Calu3 (cell line): ENCODE results near the gene MVK. TPM values are rescaled to one million over a fixed set of nuclear protein-coding genes. Genes with fewer than 3 reads are reported as not detected.

ENCODE experiments used
- BruUV-seq: library from RNA; stranded (reverse); fragments of 400-500 nt; replicated peaks from 2 replicates; lab custom pipeline; 2021; lab: Mats Ljungman, UMichigan
- CTCF ChIA-PET: fragments of 300-600 bp; sonication (Branson Sonifier 250); formaldehyde crosslinking; loops from one replicate; lab custom pipeline; 2022; ENCODE audit warnings: antibody characterized with exemption; lab: Charles Lee
- DNase-seq: peaks from one replicate; pipeline ENCODE4 v3.0.0; 2022
- H3K27ac Mint-ChIP-seq: one replicate; pipeline ENCODE4 v1.8.0; 2022; ENCODE audit warnings: mixed read lengths; ENCODE audit not compliant: unreplicated experiment
- H3K27me3 Mint-ChIP-seq: one replicate; pipeline ENCODE4 v1.8.0; 2022; ENCODE audit warnings: mixed read lengths; ENCODE audit not compliant: unreplicated experiment
- H3K36me3 Mint-ChIP-seq: one replicate; pipeline ENCODE4 v1.8.0; 2022; ENCODE audit warnings: mild to moderate bottlenecking, moderate library complexity, mixed read lengths; ENCODE audit not compliant: insufficient read depth, unreplicated experiment
- H3K4me1 Mint-ChIP-seq: one replicate; pipeline ENCODE4 v1.8.0; 2022; ENCODE audit warnings: mild to moderate bottlenecking, low read depth, mixed read lengths; ENCODE audit not compliant: unreplicated experiment
- H3K4me3 Mint-ChIP-seq: one replicate; pipeline ENCODE4 v1.8.0; 2022; ENCODE audit warnings: mild to moderate bottlenecking, low read depth, moderate library complexity, mixed read lengths; ENCODE audit not compliant: unreplicated experiment
- H3K9me3 Mint-ChIP-seq: one replicate; pipeline ENCODE4 v1.8.0; 2022; ENCODE audit warnings: low read depth, mixed read lengths; ENCODE audit not compliant: unreplicated experiment
- CTCF ChIP-seq: fragments of 200-600 bp; IDR thresholded peaks from one replicate; pipeline ENCODE4 v1.8.0; 2022; ENCODE audit warnings: antibody characterized with exemption; ENCODE audit not compliant: unreplicated experiment
- intact Hi-C: fragments of 100-400 bp; cut with micrococcal nuclease; formaldehyde crosslinking; loops from one replicate; pipeline ENCODE4 v1.10.0; 2022; ENCODE audit not compliant: unreplicated experiment
- total RNA-seq: library from RNA; stranded (reverse); gene quantifications from 2 replicates; pipeline ENCODE4 v1.2.3, GENCODE V29; 2022

The MVK gene
- total RNA-seq, 1 experiment from 2014 or later: 41.6 TPM

GRCh38 chr12:109541413-109541726 lies 32.2 kb upstream of the MVK start:
- DNase-seq: no peak
- Mint-ChIP-seq H3K4me3 (no peak overlapping the region), H3K27me3 (peaks cover 1% of the 10 kb centered on the region), H3K27ac (no peak overlapping the region), H3K9me3 (no peaks in the 10 kb centered on the region), H3K4me1 (peaks cover 8% of the 10 kb centered on the region), H3K36me3 (no peaks in the 10 kb centered on the region)
- no TSS peak for BruUV-seq
- CTCF ChIA-PET: no interaction called here
- intact Hi-C loops: no loop called here
- no peak for TF ChIP-seq CTCF

GRCh38 chr12:109542014-109542413 lies 31.6 kb upstream of the MVK start:
- DNase-seq: no peak
- CTCF ChIA-PET: no interaction called here
- Mint-ChIP-seq H3K36me3 (no peaks in the 10 kb centered on the region), H3K4me1 (peaks cover 8% of the 10 kb centered on the region), H3K27ac (no peak overlapping the region), H3K4me3 (no peak overlapping the region), H3K27me3 (peaks cover 8% of the 10 kb centered on the region), H3K9me3 (no peaks in the 10 kb centered on the region)
- TF ChIP-seq CTCF: no peak
- BruUV-seq: no TSS peak
- intact Hi-C loops: no loop called here

DNA sequence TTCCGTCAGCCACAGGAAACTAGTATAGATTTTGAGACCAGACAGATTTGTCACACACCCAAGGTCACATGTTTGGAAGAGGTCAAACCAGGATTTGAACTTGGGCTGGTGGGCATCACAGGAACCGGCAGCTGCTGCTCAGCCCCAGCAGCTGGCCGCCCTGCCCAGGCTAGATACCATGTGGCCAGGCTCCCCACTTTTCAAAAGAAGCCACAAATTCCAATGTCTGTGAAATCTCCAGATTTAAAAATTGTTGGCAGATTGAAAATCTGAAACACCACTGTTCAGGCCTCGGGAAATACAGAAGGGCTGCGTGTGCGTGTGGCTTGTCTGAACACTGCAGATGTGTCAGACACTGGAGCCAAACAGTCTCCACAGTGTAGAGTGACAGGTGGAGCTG lies 30.7 kb upstream of the MVK start:
- CTCF ChIA-PET: no interaction called here

DNA sequence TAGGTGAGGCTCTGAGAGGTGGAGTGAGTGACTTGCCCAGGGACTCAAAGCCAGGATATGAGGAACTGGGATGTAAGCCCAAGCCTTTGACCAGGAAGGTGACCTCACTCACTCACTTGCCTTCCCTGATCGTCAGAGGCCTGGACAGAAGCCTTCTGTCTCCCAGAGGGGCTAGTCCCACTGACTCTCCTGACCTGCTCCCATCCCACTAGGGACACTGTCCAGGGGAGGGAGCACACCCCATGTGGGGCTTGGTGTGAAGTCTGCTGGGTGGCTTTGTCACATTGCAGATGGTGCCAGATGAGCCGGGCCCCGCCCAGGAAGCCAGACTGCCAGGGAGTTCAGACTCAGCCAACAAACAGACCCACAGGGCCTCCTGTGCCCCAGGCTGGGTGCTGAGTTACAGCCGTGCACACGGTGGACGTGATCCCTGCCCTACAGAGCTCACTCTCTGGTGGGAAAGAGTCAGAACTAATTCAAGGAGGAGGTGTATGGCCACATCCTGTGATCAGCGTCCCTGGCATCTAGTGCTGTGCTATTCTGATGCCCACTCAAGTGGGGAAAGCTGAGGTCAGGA lies 28.6 kb upstream of the MVK start:
- H3K27ac Mint-ChIP-seq: no peak overlapping the region
- CTCF ChIA-PET: interaction anchor here (0.5 kb wide), 1 partner anchor 214 kb away, joined by 3 read pairs; no protein-coding TSS in a partner anchor
- no peak for TF ChIP-seq CTCF
- no peak overlapping the region for H3K4me3 Mint-ChIP-seq
- H3K27me3 Mint-ChIP-seq: peaks cover 38% of the 10 kb centered on the region
- intact Hi-C loops: no loop called here
- DNase-seq: peak; percentile 40
- peaks cover 8% of the 10 kb centered on the region for H3K4me1 Mint-ChIP-seq
- no peaks in the 10 kb centered on the region for H3K9me3 Mint-ChIP-seq
- no TSS peak for BruUV-seq
- no peaks in the 10 kb centered on the region for H3K36me3 Mint-ChIP-seq

More for the DNA sequence above, 30.7 kb upstream of the MVK start:
- no peak for DNase-seq
- no TSS peak for BruUV-seq
- intact Hi-C loops: no loop called here
- no peak overlapping the region for H3K27ac Mint-ChIP-seq
- no peaks in the 10 kb centered on the region for H3K36me3 Mint-ChIP-seq
- H3K4me3 Mint-ChIP-seq: no peak overlapping the region
- no peak for TF ChIP-seq CTCF
- peaks cover 8% of the 10 kb centered on the region for H3K4me1 Mint-ChIP-seq
- no peaks in the 10 kb centered on the region for H3K9me3 Mint-ChIP-seq
- peaks cover 16% of the 10 kb centered on the region for H3K27me3 Mint-ChIP-seq
